ENCODE data around the gene LNX2.

LNX2 gene

DNA sequence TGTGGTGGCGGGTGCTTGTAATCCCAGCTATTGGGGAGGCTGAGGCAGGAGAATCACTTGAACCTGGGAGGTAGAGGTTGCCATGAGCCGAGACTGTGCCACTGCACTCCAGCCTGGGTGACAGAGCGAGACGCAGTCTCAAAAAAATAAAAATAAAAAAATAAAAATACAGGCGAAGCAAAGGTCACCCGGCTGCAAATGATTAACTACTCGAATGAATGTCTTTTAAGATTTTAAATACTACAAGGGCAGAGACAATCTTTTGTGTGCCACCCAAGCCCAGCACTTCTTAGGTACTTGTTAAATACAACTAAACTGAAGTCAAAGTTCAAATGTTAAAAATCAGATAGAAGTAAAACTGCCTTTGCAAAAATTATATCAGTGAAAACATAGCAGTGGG, 6.7 kb downstream of the LNX2 start:
- no peaks in the 10 kb centered on the region for H3K9me3 ChIP-seq (ENCODE audit: control insufficient read depth, insufficient read depth, low read length)
- peaks cover 9% of the 10 kb centered on the region; the same call in 1 of the 2 replicates for H3K4me1 ChIP-seq (ENCODE audit: insufficient read depth, low read length)
- H3K9ac ChIP-seq (ENCODE audit: low read depth, low read length): no peak overlapping the region
- H3K36me3 ChIP-seq (ENCODE audit: insufficient read depth, low read length): no peaks in the 10 kb centered on the region

DNA sequence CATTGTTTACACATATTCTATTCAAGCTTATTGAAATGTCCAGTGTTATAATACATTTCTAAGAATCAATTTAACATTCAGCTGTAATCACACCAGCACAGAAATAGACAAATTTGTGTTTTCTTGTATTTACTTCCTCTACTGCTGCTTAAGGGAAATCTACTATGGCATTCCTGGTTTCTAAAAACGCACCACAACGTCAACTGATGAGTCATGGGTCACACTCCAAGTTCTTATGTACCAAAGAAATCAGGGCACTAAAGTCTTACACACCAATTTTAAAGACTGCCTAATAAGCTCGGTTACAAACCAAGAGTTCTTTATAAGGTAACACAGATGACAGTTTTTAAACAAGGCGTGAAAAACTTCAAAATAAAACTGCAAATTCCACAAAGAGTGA, 13.2 kb downstream of the LNX2 start:
- Histone ChIP-seq H3K9ac (ENCODE audit: low read depth, low read length) (no peak overlapping the region), H3K36me3 (ENCODE audit: insufficient read depth, low read length) (no peaks in the 10 kb centered on the region), H3K9me3 (ENCODE audit: control insufficient read depth, insufficient read depth, low read length) (no peaks in the 10 kb centered on the region), H3K4me1 (ENCODE audit: insufficient read depth, low read length) (peaks cover 9% of the 10 kb centered on the region)

DNA sequence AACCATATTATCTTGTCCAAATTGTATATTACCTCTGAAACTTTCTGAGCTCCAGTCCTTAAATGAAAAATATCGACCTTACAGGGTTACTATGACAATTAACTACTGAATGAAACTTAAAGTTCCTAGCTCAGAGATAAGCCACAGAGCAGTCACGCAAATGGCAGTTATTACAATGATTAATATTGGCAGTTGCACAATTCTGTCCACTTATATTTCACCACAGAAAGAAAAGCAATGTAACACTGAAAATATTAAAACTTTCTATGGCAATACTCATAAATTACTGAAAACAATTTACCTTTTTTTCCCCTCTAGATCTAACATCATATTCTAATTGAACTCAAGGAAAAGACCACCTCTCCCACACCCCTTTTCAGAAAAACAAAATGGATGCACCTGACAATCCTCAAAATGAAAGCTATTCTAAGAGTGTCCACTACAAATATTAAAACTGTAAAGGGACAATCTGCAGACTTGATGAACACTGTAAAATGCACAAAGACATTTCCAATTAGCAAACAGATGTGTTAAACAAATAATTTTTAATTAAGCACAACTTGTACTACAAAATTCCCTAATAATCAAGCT, 14.6 kb downstream of the LNX2 start:
- H3K9ac ChIP-seq (ENCODE audit: low read depth, low read length): no peak overlapping the region

DNA sequence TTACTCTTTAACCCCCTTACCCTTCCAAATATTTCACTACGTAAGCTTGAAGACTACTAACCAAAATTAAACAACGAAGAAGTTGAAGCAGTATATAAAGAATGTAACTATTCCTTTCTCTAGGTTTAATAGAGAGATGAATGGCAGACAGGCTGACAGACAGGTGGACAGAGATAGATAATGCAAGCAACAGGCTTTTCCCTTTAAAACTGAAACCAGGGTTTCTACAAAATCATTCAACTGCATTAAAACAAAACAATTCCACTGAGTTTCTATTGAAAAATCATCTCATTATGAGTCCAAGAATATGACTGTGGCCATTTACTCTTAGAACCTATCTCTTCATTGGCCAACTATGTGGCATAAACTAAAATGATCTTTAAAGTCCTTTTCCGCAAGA, 15.2 kb downstream of the LNX2 start:
- Histone ChIP-seq H3K4me1 (ENCODE audit: insufficient read depth, low read length) (peaks cover 15% of the 10 kb centered on the region), H3K9me3 (ENCODE audit: control insufficient read depth, insufficient read depth, low read length) (no peaks in the 10 kb centered on the region), H3K36me3 (ENCODE audit: insufficient read depth, low read length) (no peaks in the 10 kb centered on the region), H3K9ac (ENCODE audit: low read depth, low read length) (no peak overlapping the region)

More for the DNA sequence above, 14.6 kb downstream of the LNX2 start:
- Histone ChIP-seq H3K36me3 (ENCODE audit: insufficient read depth, low read length) (no peaks in the 10 kb centered on the region), H3K4me1 (ENCODE audit: insufficient read depth, low read length) (peaks cover 9% of the 10 kb centered on the region), H3K9me3 (ENCODE audit: control insufficient read depth, insufficient read depth, low read length) (no peaks in the 10 kb centered on the region)

DNA sequence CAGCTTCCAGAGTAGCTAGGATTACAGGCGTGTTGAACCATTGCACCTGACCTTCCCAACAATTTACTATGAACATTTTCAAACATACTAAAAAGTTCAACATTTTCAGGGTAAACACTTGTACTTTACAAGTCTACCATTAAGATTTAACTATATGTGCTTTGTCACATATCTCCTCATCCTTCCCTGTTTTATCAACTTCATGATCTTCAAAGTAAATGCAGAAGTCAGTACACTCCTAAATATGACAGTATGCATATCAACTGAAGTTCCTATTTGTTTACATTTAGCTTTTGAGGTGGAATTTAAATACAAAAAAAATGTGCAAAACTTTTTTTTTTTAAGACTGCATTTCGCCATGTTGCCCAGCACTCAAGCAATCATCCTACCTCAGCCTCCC, 18.5 kb downstream of the LNX2 start:
- no peak overlapping the region for H3K9ac ChIP-seq (ENCODE audit: low read depth, low read length)
- no peaks in the 10 kb centered on the region for H3K9me3 ChIP-seq (ENCODE audit: control insufficient read depth, insufficient read depth, low read length)
- no peaks in the 10 kb centered on the region for H3K36me3 ChIP-seq (ENCODE audit: insufficient read depth, low read length)
- peaks cover 11% of the 10 kb centered on the region for H3K4me1 ChIP-seq (ENCODE audit: insufficient read depth, low read length)

DNA sequence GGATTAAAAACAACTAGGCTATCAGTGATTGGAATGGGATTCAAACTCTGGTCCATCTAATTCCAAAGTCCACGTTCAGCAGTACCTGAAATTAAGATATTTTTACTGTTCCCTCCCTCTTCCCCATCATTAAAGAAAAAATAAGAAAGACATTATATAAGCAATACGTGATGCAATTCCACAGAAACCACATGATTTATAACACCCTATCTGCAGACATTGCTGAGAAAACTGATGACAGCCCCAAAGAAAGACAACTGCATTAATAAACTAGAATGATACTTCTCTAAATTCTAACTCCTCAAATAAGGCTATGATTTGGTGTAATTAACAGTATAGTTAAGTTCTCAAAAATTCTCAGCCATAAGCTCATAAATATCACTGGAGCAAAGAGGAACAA, 19.1 kb downstream of the LNX2 start:
- peaks cover 13% of the 10 kb centered on the region for H3K4me1 ChIP-seq (ENCODE audit: insufficient read depth, low read length)
- H3K36me3 ChIP-seq (ENCODE audit: insufficient read depth, low read length): no peaks in the 10 kb centered on the region
- no peak overlapping the region for H3K9ac ChIP-seq (ENCODE audit: low read depth, low read length)
- no peaks in the 10 kb centered on the region for H3K9me3 ChIP-seq (ENCODE audit: control insufficient read depth, insufficient read depth, low read length)

DNA sequence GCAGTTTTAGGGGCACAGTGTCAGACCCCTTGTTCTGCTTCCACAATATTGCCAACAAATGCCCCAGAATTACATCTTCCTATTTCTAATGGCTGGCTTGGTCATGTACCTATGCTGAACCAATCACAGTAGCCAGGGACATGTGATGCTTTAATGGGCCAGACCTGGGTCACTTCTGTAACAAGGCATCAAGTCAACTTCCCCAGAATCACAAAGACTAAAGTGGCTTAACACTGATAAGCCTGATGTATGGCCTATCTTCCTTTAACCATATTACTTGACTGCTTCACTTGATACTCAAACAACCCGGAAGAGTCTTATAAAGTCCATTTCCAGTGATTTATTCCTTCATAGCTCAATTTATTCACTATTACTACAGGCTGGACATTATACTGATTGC, 19.6 kb downstream of the LNX2 start:
- Histone ChIP-seq H3K4me1 (ENCODE audit: insufficient read depth, low read length) (peaks cover 13% of the 10 kb centered on the region), H3K9me3 (ENCODE audit: control insufficient read depth, insufficient read depth, low read length) (no peaks in the 10 kb centered on the region), H3K36me3 (ENCODE audit: insufficient read depth, low read length) (no peaks in the 10 kb centered on the region), H3K9ac (ENCODE audit: low read depth, low read length) (no peak overlapping the region)

DNA sequence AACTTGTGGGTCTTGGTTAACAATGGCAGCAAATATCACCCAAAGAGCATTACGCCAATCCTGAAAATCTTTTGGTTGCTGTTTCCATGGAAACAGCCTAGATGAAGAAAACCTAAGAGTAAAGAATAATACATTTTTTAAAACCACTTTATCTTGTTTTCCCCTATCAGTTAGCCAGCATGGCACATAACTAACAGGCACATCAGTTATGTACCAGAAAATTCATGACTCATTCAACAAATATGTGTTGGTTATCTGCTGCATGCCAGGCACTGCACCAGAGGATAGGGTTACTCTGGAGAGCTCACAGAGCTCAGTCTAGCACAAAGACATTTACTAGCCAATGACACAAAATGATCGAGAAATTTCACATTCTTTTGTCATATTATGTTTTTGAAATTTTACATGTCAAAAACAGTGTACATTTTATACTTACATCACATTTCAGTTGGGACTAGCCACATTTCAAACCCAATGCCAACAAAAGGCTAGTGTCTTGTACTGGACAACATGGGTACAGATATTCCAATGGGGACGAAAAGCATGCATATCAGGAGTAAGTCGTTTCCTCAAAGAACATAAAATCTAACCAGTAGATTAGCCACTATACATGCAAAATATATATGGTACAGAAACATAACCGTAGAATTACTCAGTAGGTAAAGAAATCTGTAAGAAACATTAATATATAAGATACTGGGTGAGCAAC, 20.3 kb downstream of the LNX2 start:
- no peaks in the 10 kb centered on the region for H3K36me3 ChIP-seq (ENCODE audit: insufficient read depth, low read length)
- H3K4me1 ChIP-seq (ENCODE audit: insufficient read depth, low read length): peaks cover 13% of the 10 kb centered on the region
- no peak overlapping the region for H3K9ac ChIP-seq (ENCODE audit: low read depth, low read length)
- H3K9me3 ChIP-seq (ENCODE audit: control insufficient read depth, insufficient read depth, low read length): no peaks in the 10 kb centered on the region

DNA sequence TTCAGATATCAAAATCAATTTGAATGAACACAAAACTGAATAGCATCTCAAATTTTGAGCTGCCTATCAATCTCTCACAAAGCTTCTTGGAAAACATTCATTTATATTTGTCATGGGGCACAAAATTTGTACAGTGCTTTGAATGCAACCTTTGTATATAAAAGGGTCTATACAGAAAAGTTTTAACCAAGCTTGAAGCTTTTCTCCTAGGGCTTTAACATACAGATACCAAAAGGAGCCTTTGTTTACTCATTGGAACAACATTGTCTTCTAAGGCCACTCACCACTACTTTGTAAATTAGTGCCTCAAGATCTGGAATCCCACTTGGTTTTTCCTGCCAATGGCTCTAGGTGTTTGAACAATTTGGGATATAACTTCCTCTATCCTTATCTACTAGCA, 21.2 kb downstream of the LNX2 start:
- Histone ChIP-seq H3K9me3 (ENCODE audit: control insufficient read depth, insufficient read depth, low read length) (no peaks in the 10 kb centered on the region), H3K9ac (ENCODE audit: low read depth, low read length) (no peak overlapping the region), H3K4me1 (ENCODE audit: insufficient read depth, low read length) (peaks cover 13% of the 10 kb centered on the region)

DNA sequence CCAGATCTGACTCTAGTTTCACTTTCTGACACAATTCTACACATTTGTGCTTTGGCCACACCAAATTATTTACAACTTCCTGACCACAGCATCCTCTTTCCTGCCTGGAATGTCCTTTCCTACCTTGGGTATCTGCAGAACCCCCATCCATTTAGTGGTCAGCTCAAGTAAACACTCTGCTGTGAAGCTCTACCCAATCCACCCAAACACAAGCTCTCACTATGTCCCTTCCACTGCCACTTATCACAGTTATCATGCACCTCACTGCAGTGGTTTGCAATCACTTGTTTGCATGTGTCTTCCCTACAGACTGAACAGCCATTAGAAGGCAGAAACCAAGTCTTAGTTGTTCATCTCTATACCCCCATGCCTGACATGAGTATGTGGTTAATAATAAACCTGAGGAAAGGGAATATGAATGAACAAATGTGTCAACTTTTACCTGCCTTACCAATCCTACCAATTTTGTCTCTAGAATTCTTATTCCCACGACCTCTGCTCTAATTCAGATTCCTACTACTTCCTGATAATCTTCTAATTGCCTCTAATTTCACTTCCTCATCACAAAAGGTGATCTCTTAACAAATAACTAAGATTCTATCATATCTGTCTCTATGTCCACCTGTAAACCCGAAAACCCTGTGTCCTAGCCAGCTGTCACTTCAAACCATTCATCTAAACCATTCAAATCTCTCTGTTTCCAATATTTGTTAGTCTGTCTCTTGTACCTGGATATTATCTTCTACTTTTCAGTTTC, 25.1 kb downstream of the LNX2 start:
- Histone ChIP-seq H3K4me1 (ENCODE audit: insufficient read depth, low read length) (peaks cover 9% of the 10 kb centered on the region), H3K36me3 (ENCODE audit: insufficient read depth, low read length) (no peaks in the 10 kb centered on the region), H3K9ac (ENCODE audit: low read depth, low read length) (no peak overlapping the region)

More for the DNA sequence above, 21.2 kb downstream of the LNX2 start:
- no peaks in the 10 kb centered on the region for H3K36me3 ChIP-seq (ENCODE audit: insufficient read depth, low read length)

DNA sequence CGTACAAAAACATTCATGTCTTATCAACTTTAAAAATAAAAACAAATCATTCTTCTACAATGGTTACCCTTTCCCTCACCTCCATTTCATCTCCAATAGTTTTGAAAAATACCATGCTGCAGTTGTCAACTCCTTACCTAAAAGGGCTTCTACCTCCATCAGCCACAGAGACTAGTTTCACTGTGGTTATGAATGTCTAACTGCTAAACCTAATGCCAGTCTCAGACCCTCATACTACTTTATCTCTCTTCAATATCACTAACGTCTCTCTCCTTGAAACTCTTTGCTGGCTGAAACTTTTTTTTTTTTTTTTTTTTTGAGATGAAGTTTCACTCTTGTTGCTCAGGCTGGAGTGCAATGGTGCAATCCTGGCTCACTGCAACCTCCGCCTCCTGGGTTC, 27.1 kb downstream of the LNX2 start:
- H3K4me1 ChIP-seq (ENCODE audit: insufficient read depth, low read length): peaks cover 3% of the 10 kb centered on the region; the same call in 1 of the 2 replicates
- H3K9me3 ChIP-seq (ENCODE audit: control insufficient read depth, insufficient read depth, low read length): no peaks in the 10 kb centered on the region
- no peak overlapping the region for H3K9ac ChIP-seq (ENCODE audit: low read depth, low read length)
- H3K36me3 ChIP-seq (ENCODE audit: insufficient read depth, low read length): no peaks in the 10 kb centered on the region

More for the DNA sequence above, 25.1 kb downstream of the LNX2 start:
- no peaks in the 10 kb centered on the region for H3K9me3 ChIP-seq (ENCODE audit: control insufficient read depth, insufficient read depth, low read length)

DNA sequence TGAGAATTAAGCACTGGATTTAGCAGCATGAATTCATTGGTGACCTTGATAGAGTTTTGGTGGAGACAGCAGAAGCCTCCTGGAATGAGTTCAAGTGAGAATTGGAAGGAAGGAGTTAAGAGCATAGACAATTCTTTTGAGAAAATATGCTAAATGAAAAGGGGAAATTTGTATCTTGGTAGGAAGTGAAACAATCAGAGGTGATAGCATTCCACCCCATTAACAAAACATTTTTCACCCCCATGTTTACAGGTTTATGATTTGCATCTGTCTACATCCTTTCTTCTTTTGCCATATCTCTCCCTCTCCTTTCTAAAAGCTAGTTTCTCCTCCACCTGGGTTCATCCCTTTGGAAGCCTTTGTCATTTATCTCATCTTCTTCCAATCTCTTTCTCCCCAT, 27.5 kb downstream of the LNX2 start:
- Histone ChIP-seq H3K36me3 (ENCODE audit: insufficient read depth, low read length) (no peaks in the 10 kb centered on the region), H3K9me3 (ENCODE audit: control insufficient read depth, insufficient read depth, low read length) (no peaks in the 10 kb centered on the region), H3K4me1 (ENCODE audit: insufficient read depth, low read length) (peaks cover 3% of the 10 kb centered on the region; the same call in 1 of the 2 replicates), H3K9ac (ENCODE audit: low read depth, low read length) (no peak overlapping the region)

DNA sequence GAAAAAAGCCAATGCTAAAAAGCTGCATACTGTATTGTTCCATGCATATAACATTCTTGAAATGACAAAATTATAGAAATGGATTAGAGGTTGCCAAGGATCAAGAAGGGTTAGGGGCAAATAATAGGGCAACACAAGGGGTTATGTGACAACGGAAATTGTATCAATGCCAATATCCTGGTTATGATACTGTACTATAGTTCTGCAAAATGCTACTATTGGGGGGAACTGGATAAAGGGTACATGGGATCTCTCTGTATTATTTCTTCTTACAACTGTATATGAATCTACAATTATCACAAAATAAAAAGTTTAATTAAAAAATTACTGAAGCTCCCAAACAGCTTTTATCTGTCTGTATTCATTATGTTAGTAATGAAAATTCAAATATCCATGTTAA, 31.9 kb downstream of the LNX2 start:
- H3K4me1 ChIP-seq (ENCODE audit: insufficient read depth, low read length): no peaks in the 10 kb centered on the region
- H3K9ac ChIP-seq (ENCODE audit: low read depth, low read length): no peak overlapping the region
- H3K9me3 ChIP-seq (ENCODE audit: control insufficient read depth, insufficient read depth, low read length): no peaks in the 10 kb centered on the region
- no peaks in the 10 kb centered on the region for H3K36me3 ChIP-seq (ENCODE audit: insufficient read depth, low read length)

DNA sequence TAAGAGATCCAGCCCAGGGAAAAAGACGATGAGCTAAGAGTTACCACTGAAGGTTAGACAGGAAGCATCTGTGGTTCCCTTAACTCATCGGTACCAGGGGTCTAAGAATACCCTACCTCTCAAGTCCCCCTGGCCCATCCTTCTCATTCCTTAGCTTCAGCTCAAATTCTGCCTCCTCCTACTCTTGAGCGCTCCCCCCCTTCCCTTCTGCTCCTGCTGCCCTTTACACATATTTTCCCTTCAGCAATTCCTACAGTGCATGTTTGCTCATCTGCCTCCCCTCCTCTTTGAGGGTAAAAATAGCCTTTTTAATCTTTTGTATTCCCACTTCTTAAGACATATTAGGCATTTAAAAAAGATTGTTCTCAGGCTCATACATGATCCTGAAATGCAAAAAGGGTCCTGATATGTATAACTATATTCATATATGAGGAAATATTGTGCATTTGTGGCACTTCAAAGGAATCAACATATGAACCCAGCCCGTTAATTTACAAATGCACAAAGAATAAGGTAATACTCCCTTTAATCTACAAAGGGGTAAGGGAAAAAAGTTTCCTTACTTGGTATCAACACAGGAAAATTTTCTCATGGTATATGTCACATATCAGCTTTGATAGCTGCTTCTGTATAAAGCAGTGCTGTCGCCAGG, 33.1 kb downstream of the LNX2 start:
- no peaks in the 10 kb centered on the region for H3K4me1 ChIP-seq (ENCODE audit: insufficient read depth, low read length)

More for the DNA sequence above, 33.1 kb downstream of the LNX2 start:
- Histone ChIP-seq H3K36me3 (ENCODE audit: insufficient read depth, low read length) (no peaks in the 10 kb centered on the region), H3K9me3 (ENCODE audit: control insufficient read depth, insufficient read depth, low read length) (no peaks in the 10 kb centered on the region), H3K9ac (ENCODE audit: low read depth, low read length) (no peak overlapping the region)
